Subcutaneous adipose tissue (tissue), 4 donors: ENCODE data around the gene PTPRN2. TPM values are rescaled to one million over a fixed set of nuclear protein-coding genes. Genes with fewer than 3 reads are reported as not detected.

ENCODE experiments used
- total RNA-seq, 4 donors: library from RNA; depleted of rRNA; stranded (reverse); fragments of >200 nt; gene quantifications; one replicate each; pipeline ENCODE4 v1.1.0, GENCODE V29; 2016
- TF ChIP-seq, protein P1 (sequence below): fragments of 450-650 bp; IDR thresholded peaks from one replicate; pipeline ENCODE4 v1.5.1; 2016; ENCODE audit warnings: low read depth, mild to moderate bottlenecking, control low read depth, antibody characterized with exemption, moderate library complexity

Gene PTPRN2
- total RNA-seq, 4 donors from 2014 or later, result 2.0 to 4.6 (median 3.7) TPM

- TF ChIP-seq, protein P1, sequence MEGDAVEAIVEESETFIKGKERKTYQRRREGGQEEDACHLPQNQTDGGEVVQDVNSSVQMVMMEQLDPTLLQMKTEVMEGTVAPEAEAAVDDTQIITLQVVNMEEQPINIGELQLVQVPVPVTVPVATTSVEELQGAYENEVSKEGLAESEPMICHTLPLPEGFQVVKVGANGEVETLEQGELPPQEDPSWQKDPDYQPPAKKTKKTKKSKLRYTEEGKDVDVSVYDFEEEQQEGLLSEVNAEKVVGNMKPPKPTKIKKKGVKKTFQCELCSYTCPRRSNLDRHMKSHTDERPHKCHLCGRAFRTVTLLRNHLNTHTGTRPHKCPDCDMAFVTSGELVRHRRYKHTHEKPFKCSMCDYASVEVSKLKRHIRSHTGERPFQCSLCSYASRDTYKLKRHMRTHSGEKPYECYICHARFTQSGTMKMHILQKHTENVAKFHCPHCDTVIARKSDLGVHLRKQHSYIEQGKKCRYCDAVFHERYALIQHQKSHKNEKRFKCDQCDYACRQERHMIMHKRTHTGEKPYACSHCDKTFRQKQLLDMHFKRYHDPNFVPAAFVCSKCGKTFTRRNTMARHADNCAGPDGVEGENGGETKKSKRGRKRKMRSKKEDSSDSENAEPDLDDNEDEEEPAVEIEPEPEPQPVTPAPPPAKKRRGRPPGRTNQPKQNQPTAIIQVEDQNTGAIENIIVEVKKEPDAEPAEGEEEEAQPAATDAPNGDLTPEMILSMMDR, result no peak
Observed at GRCh38 chr7:158389514-158390425, 197.9 kb downstream of the PTPRN2 start.

DNA sequence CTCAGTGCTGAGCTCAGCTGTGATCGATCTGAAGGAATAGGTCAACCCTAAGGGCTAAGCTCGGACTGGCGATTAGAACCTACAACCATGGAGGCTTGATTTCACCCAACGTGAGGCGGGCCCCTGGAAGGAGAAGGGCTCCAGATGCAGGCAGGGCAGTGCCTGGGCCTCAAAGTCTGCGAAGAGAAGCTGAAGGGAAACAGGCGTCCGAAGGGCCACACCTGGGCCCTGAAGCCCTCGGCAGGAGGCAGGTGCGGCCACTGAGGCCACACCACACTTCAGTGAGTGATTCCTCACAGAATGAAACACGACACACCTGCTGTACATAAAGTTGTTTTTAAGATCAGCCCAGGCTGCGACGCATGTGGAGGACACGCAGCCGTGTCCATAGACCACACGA lies 198.7 kb downstream of the PTPRN2 start:
- TF ChIP-seq, protein P1, result no peak

DNA sequence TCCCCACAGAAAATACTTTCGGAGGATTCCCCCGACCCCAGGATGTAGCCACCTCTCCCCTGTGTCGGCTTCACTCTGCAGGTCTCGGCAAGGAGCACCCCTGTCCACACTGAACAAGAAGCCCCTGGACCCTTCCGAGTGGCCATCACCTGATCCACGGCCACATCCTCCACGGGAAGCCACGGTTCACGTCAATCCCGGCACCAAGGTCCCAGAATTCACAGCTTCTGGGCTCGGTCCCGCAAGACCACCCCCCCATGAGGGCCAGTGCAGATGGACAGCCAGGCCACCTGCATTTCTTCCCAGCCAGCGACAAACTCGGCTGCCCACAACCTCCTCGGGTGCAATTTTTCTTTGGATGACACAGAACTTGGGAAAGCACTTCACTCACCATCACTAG lies 199.6 kb downstream of the PTPRN2 start:
- TF ChIP-seq, protein P1, result no peak

- TF ChIP-seq, protein P1, result no peak
Observed at GRCh38 chr7:158387546-158387891, 200.1 kb downstream of the PTPRN2 start.

DNA sequence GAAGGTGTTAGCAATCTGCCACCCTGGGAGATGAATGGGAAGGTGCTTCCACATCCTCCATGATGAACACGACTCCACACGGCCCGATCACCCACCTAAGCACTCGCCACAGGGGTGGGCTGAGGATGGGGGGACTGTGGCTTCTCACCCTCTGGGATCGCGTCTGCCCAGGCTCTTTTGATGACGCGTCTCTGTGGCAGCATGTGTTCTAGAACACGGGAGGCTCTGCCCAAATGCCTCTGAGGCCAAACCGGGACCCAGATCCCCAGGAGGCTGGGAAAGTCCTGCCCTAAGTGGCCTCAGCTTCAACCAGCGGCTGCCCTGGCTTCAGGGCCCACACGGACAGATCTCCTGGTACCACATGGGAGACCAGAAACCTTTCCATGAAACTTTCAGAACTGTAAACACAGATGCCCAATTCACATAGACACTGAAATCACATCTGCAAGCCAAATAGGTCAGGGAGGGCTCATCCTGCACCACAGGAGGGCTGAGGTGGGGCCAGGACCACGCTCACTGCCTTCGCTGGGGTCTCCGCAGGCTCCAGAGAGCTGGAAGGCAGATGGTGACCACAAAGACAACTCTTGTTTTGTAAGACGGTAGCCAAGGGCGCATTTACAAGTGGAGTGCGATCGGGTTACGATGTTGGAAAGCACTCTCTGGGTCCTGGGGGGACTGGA lies 200.6 kb downstream of the PTPRN2 start:
- TF ChIP-seq, protein P1, result no peak

DNA sequence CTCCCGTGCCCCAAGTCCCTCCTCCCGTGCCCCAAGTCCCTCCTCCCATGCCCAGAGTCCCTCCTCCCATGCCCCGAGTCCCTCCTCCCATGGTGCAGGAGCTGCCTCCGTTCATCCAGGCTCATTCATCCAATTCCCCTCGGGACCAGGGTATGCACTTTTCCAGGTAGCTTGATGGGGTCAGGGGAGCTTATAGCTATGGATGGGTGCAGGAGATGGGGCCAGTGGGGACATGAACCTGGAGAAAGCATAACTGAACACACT lies 201.3 kb downstream of the PTPRN2 start:
- TF ChIP-seq, protein P1, result no peak

GRCh38 chr7:158384746-158385145 lies 202.9 kb downstream of the PTPRN2 start:
- TF ChIP-seq, protein P1, result no peak
